K562 (cell line): Measurements from ENCODE around the gene UBE2J2. TPM values are rescaled to one million over a fixed set of nuclear protein-coding genes. Genes with fewer than 3 reads are reported as not detected.

ENCODE experiments used
- BCOR ChIP-seq: fragments of 450-650 bp; IDR thresholded peaks from 2 replicates; pipeline ENCODE4 v1.6.1; 2016
- BMI1 ChIP-seq: fragments of 150-350 bp; IDR thresholded peaks from 2 replicates; pipeline ENCODE4 v1.6.1; 2014; ENCODE audit warnings: low read length
- C11orf30 ChIP-seq: fragments of 450-650 bp; IDR thresholded peaks from 2 replicates; pipeline ENCODE4 v1.6.1; 2016; ENCODE audit warnings: low read depth, mild to moderate bottlenecking
- HDGF ChIP-seq: fragments of 450-650 bp; IDR thresholded peaks from 2 replicates; pipeline ENCODE4 v1.6.1; 2016
- HMGN3 ChIP-seq: IDR thresholded peaks from 2 replicates; pipeline ENCODE4 v1.6.1; 2011; ENCODE audit warnings: borderline replicate concordance, low read depth, mild to moderate bottlenecking, mixed read lengths, low read length; ENCODE audit not compliant: insufficient read length; ENCODE audit errors: extremely low read depth
- KDM1A ChIP-seq, 2 experiments: fragments of 450-650 bp; IDR thresholded peaks; 2 replicates each; pipeline ENCODE4 v1.6.1; 2016; ENCODE audit warnings: mild to moderate bottlenecking in 2 of 2
- KLF13 ChIP-seq: fragments of 450-650 bp; IDR thresholded peaks from 2 replicates; pipeline ENCODE4 v1.6.1; 2016; ENCODE audit warnings: missing genetic modification characterization, low read depth, mild to moderate bottlenecking, missing compliant biosample characterization, moderate library complexity, borderline replicate concordance
- MTF1 ChIP-seq: fragments of 250-450 bp; sonication (Bioruptor Pico); IDR thresholded peaks from 2 replicates; pipeline ENCODE4 v1.9.0; 2021; ENCODE audit warnings: moderate library complexity, mild to moderate bottlenecking, inconsistent platforms, borderline replicate concordance
- NCOA6 ChIP-seq: fragments of 450-650 bp; IDR thresholded peaks from 2 replicates; pipeline ENCODE4 v1.6.1; 2017; ENCODE audit warnings: mild to moderate bottlenecking
- RBFOX2 ChIP-seq: fragments of 200-400 bp; formaldehyde crosslinking; IDR thresholded peaks from 2 replicates; pipeline ENCODE4 v1.6.1; 2017; ENCODE audit warnings: low read depth, mild to moderate bottlenecking, low read length, moderate library complexity
- RNF2 ChIP-seq: sonication (generic); IDR thresholded peaks from 2 replicates; pipeline ENCODE4 v1.6.1; 2016
- SIRT6 ChIP-seq: IDR thresholded peaks from one replicate; pipeline ENCODE4 v1.6.1; 2012; ENCODE audit warnings: low read depth, mild to moderate bottlenecking, control low read depth, inconsistent platforms, low read length, moderate library complexity
- WHSC1 ChIP-seq: IDR thresholded peaks from one replicate; pipeline ENCODE4 v1.6.1; 2012; ENCODE audit warnings: low read length, control low read depth, inconsistent platforms
- ZBTB1 ChIP-seq: sonication (generic); formaldehyde crosslinking; IDR thresholded peaks from 2 replicates; pipeline ENCODE4 v1.8.1; 2023; ENCODE audit warnings: missing genetic modification reagents, low read depth, mild to moderate bottlenecking, borderline replicate concordance
- ZC3H4 ChIP-seq: sonication (generic); formaldehyde crosslinking; IDR thresholded peaks from 2 replicates; pipeline ENCODE4 v1.9.0; 2021; ENCODE audit warnings: missing genetic modification reagents, borderline replicate concordance
- ZNF212 ChIP-seq: fragments of 450-650 bp; formaldehyde crosslinking; IDR thresholded peaks from 2 replicates; pipeline ENCODE4 v1.4.0; 2020; ENCODE audit warnings: mild to moderate bottlenecking
- ZNF445 ChIP-seq: fragments of 250-450 bp; sonication (Bioruptor Pico); IDR thresholded peaks from 2 replicates; pipeline ENCODE4 v1.4.0; 2020; ENCODE audit warnings: low read depth, mild to moderate bottlenecking, moderate library complexity
- ZNF780A ChIP-seq: fragments of 250-450 bp; sonication (Bioruptor Pico); IDR thresholded peaks from 2 replicates; pipeline ENCODE4 v1.5.0; 2021; ENCODE audit warnings: mild to moderate bottlenecking
- ZNF830 ChIP-seq: fragments of 250-450 bp; sonication (Bioruptor Pico); IDR thresholded peaks from 2 replicates; pipeline ENCODE4 v1.5.0; 2021; ENCODE audit warnings: mild to moderate bottlenecking
- ZZZ3 ChIP-seq: fragments of 450-650 bp; IDR thresholded peaks from 2 replicates; pipeline ENCODE4 v1.6.1; 2016; ENCODE audit warnings: antibody characterized with exemption, mild to moderate bottlenecking, moderate library complexity
- polyA plus RNA-seq, 8 experiments: library from polyadenylated mRNA; depleted of rRNA in 4 of 8; stranded (reverse) in 5 of 8; unstranded in 3 of 8; fragments of >200 nt; fragmentation: Nextera tagmentation in 2 of 8; fragmentation: Illumina TruSeq in 1 of 8; extraction: Ambion mirVana in 2 of 8; extraction: Trizol in 1 of 8; gene quantifications; 2 replicates each; pipeline versions ENCODE4 v1.2.1 to v1.2.3, GENCODE V29; 2011 to 2014; ENCODE audit warnings: inconsistent platforms in 1 of 8, missing spikeins in 1 of 8
- total RNA-seq, 7 experiments: library from RNA; depleted of rRNA in 6 of 7; stranded (reverse); fragments of >200 nt in 6 of 7; fragmentation: Illumina TruSeq in 2 of 7; extraction: Trizol in 2 of 7; gene quantifications; 2 replicates each; pipeline versions ENCODE4 v1.2.1 to v1.2.3, GENCODE V29; 2011 to 2021; ENCODE audit warnings: low replicate concordance in 1 of 7

The UBE2J2 gene
- total and polyA plus RNA-seq, 9 of the 15 experiments (the other 6 are each of a cell fraction or from before 2014, with no cell fraction given): 0.93 to 112 (median 75.5) TPM

DNA sequence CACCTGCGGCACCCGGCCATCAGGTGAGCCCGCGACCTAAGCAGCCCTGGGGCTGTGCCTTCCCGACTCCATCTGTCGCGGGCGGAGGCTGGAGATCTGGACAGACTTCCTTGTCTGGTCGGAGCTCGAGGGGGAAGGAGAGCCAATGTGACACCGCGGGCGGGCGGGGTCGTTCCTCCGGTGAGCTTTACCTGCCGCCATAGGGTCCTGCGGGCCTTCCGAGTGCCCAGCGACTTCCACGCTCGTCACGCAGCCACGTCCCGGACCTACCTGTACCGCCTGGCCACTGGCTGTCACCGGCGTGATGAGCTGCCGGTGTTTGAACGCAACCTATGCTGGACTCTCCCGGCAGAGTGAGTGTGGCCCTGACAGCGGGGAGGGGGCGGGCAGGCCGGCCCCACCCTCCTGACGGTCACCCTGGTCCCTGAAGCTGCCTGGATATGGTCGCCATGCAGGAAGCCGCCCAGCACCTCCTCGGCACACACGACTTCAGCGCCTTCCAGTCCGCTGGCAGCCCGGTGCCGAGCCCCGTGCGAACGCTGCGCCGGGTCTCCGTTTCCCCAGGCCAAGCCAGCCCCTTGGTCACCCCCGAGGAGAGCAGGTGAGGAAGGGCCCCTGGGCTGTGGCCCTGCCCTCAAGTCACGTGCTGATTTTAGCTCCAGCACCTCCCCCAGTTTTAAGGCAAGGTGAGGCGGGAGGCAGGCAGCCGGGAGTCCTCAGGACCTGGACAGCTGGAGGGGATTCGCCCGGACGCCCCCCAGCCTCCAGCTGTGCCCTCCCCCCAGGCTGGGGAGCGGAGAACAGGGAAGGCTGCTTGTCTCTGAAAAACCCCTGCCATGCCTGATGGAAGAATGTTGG, 35.8 kb upstream of the UBE2J2 start (continued):
- TF ChIP-seq HMGN3 (no peak), SIRT6 (peak; percentile 35), KLF13 (tag) (no peak), WHSC1 (no peak), ZNF830 (CRISPR knock-in tag) (no peak), RNF2 (no peak), ZNF445 (CRISPR knock-in tag) (no peak), MTF1 (no peak), ZNF780A (CRISPR knock-in tag) (no peak), HDGF (no peak), KDM1A (IDR thresholded peaks at IDR 0.05) (no peak), ZZZ3 (no peak), BCOR (no peak), ZC3H4 (no peak; the same call in 1 of the 2 replicates), RBFOX2 (peak; percentile 63), BMI1 (no peak), NCOA6 (no peak), ZBTB1 (no peak), ZNF212 (CRISPR knock-in tag) (no peak), C11orf30 (no peak)
